HepG2 (cell line): ENCODE results near the gene FBLIM1. TPM values are rescaled to one million over a fixed set of nuclear protein-coding genes. Genes with fewer than 3 reads are reported as not detected.

ENCODE experiments used
- ELF4 ChIP-seq: sonication (generic); formaldehyde crosslinking; IDR thresholded peaks from 2 replicates; pipeline ENCODE4 v1.5.0; 2020; ENCODE audit warnings: missing genetic modification reagents, mild to moderate bottlenecking, moderate library complexity, borderline replicate concordance
- FOXO1 ChIP-seq: sonication (generic); formaldehyde crosslinking; IDR thresholded peaks from 2 replicates; pipeline ENCODE4 v1.4.0; 2020; ENCODE audit warnings: missing genetic modification reagents
- HNF4A ChIP-seq: sonication (generic); formaldehyde crosslinking; IDR thresholded peaks from 2 replicates; pipeline ENCODE4 v1.4.0; 2020; ENCODE audit warnings: missing genetic modification reagents
- MXD4 ChIP-seq: IDR thresholded peaks from 2 replicates; pipeline ENCODE4 v1.6.1; 2016; ENCODE audit warnings: mild to moderate bottlenecking, missing biosample characterization, missing genetic modification reagents
- ZFX ChIP-seq: sonication (generic); formaldehyde crosslinking; IDR thresholded peaks from 2 replicates; pipeline ENCODE4 v1.4.0; 2020; ENCODE audit warnings: mild to moderate bottlenecking, low read depth, missing genetic modification reagents, moderate library complexity
- ZNF678 ChIP-seq: sonication (generic); formaldehyde crosslinking; IDR thresholded peaks from 2 replicates; pipeline ENCODE4 v1.4.0; 2020; ENCODE audit warnings: mild to moderate bottlenecking, missing genetic modification reagents
- polyA plus RNA-seq, 8 experiments: library from polyadenylated mRNA; depleted of rRNA in 3 of 8; stranded (reverse) in 7 of 8; unstranded in 1 of 8; fragments of >200 nt; fragmentation: Illumina TruSeq in 4 of 8; extraction: Trizol in 4 of 8; gene quantifications; 2 replicates each; pipeline versions ENCODE4 v1.2.1 to v1.2.3, GENCODE V29; 2011 to 2016; ENCODE audit warnings: low read depth in 4 of 8, missing spikeins in 1 of 8, mixed read lengths in 1 of 8; ENCODE audit not compliant: insufficient read depth in 1 of 8
- total RNA-seq, 5 experiments: library from RNA; depleted of rRNA; stranded (reverse); fragments of >200 nt; fragmentation: Illumina TruSeq; extraction: Trizol; gene quantifications; 2 replicates each; pipeline ENCODE4 v1.2.3, GENCODE V29; 2016; ENCODE audit warnings: low read depth in 1 of 5
- TF ChIP-seq, protein P1 (sequence below): sonication (generic); formaldehyde crosslinking; IDR thresholded peaks from 2 replicates; pipeline ENCODE4 v1.8.1; 2023; ENCODE audit warnings: missing genetic modification reagents, mild to moderate bottlenecking, borderline replicate concordance
- TF ChIP-seq, protein P2 (sequence below), 2 experiments: IDR thresholded peaks; 2 replicates each; pipeline ENCODE4 v1.6.1; 2011 to 2012; ENCODE audit warnings: low read length in 2 of 2, borderline replicate concordance in 1 of 2, low read depth in 1 of 2, mild to moderate bottlenecking in 1 of 2, moderate library complexity in 1 of 2

FBLIM1 gene
- total and polyA plus RNA-seq, 2 of the 13 experiments (the other 11 are each of a cell fraction or from before 2014, with no cell fraction given), result 10.6 to 23.0 TPM

GRCh38 chr1:15749399-15750291, 8.9 kb upstream of the FBLIM1 start (continued):
- TF ChIP-seq, protein P1, sequence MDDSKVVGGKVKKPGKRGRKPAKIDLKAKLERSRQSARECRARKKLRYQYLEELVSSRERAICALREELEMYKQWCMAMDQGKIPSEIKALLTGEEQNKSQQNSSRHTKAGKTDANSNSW (CRISPR knock-in tag), result no peak
- TF ChIP-seq ZFX (CRISPR knock-in tag), result peak; percentile 74
- TF ChIP-seq ELF4 (CRISPR knock-in tag), result no peak
- no peak for TF ChIP-seq FOXO1 (CRISPR knock-in tag)
- no peak for TF ChIP-seq MXD4
- TF ChIP-seq, protein P2, sequence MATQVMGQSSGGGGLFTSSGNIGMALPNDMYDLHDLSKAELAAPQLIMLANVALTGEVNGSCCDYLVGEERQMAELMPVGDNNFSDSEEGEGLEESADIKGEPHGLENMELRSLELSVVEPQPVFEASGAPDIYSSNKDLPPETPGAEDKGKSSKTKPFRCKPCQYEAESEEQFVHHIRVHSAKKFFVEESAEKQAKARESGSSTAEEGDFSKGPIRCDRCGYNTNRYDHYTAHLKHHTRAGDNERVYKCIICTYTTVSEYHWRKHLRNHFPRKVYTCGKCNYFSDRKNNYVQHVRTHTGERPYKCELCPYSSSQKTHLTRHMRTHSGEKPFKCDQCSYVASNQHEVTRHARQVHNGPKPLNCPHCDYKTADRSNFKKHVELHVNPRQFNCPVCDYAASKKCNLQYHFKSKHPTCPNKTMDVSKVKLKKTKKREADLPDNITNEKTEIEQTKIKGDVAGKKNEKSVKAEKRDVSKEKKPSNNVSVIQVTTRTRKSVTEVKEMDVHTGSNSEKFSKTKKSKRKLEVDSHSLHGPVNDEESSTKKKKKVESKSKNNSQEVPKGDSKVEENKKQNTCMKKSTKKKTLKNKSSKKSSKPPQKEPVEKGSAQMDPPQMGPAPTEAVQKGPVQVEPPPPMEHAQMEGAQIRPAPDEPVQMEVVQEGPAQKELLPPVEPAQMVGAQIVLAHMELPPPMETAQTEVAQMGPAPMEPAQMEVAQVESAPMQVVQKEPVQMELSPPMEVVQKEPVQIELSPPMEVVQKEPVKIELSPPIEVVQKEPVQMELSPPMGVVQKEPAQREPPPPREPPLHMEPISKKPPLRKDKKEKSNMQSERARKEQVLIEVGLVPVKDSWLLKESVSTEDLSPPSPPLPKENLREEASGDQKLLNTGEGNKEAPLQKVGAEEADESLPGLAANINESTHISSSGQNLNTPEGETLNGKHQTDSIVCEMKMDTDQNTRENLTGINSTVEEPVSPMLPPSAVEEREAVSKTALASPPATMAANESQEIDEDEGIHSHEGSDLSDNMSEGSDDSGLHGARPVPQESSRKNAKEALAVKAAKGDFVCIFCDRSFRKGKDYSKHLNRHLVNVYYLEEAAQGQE (IDR thresholded peaks at IDR 0.05; ENCODE audit: borderline replicate concordance in 1 of 2, low read depth in 1 of 2, low read length in 2 of 2), result peak in 1 of 2 experiments; percentile 26; a peak in 3 of 4 replicates
- TF ChIP-seq ZNF678 (CRISPR knock-in tag), result no peak
- peak; percentile 41; the same call in 1 of the 2 replicates for TF ChIP-seq HNF4A (CRISPR knock-in tag)
